Hepatocyte (in vitro differentiated cells): ENCODE data around the gene ENGASE.

Experiments
- EZH2 ChIP-seq: fragments of 200-600 bp; sonication (generic); IDR thresholded peaks from 2 replicates; pipeline ENCODE4 v1.6.1; 2016; ENCODE audit warnings: antibody characterized with exemption, mild to moderate bottlenecking, borderline replicate concordance
- EZH2phosphoT487 ChIP-seq: fragments of 200-600 bp; sonication (generic); IDR thresholded peaks from one replicate; pipeline ENCODE4 v1.6.1; 2018; ENCODE audit warnings: antibody characterized with exemption, mild to moderate bottlenecking, low read depth, moderate library complexity; ENCODE audit not compliant: unreplicated experiment, severe bottlenecking

- no peak for TF ChIP-seq EZH2phosphoT487
- TF ChIP-seq EZH2, result no peak
Measured at GRCh38 chr17:79112471-79112870, 37.8 kb downstream of the ENGASE start.
